ENCODE results near the gene MYO1B.
A peak's percentile ranks its signal among the peaks of the same experiment; 100 is the strongest.

Gene MYO1B

GRCh38 chr2:191245046-191245868 lies at the start of gene MYO1B:
Gene MYO1B (plus strand): TSS chr2:191245404. CDS start chr2:191276896, 31,492 bp downstream.
- DNase-seq: peak; percentile 53 to 73 (median 53)

GRCh38 chr2:191197096-191197495 lies 48.1 kb upstream of the MYO1B start:
- no peak for DNase-seq

- DNase-seq: no peak
Observed at GRCh38 chr2:191198271-191198670, 46.9 kb upstream of the MYO1B start.

GRCh38 chr2:191199929-191200512 lies 45.2 kb upstream of the MYO1B start:
- no peak for DNase-seq

- DNase-seq: no peak
Observed at GRCh38 chr2:191200910-191201309, 44.3 kb upstream of the MYO1B start.

GRCh38 chr2:191202209-191202721 lies 42.9 kb upstream of the MYO1B start:
- DNase-seq: peak; percentile 81 to 89 (median 88)

GRCh38 chr2:191202881-191203397 lies 42.3 kb upstream of the MYO1B start:
- peak; percentile 34 to 74 (median 51) for DNase-seq

GRCh38 chr2:191204433-191204832 lies 40.8 kb upstream of the MYO1B start:
- DNase-seq: peak; percentile 54 to 81 (median 67)

- DNase-seq: no peak
Observed at GRCh38 chr2:191206613-191207471, 38.4 kb upstream of the MYO1B start.

- no peak for DNase-seq
Observed at GRCh38 chr2:191209340-191209739, 35.9 kb upstream of the MYO1B start.

- DNase-seq: no peak
Observed at GRCh38 chr2:191212119-191212518, 33.1 kb upstream of the MYO1B start.

GRCh38 chr2:191213333-191213732 lies 31.9 kb upstream of the MYO1B start:
- no peak for DNase-seq

- no peak for DNase-seq
Observed at GRCh38 chr2:191215230-191215629, 30.0 kb upstream of the MYO1B start.

GRCh38 chr2:191215666-191216065 lies 29.5 kb upstream of the MYO1B start:
- DNase-seq: peak; percentile 24 to 48 (median 38)

GRCh38 chr2:191217580-191217979 lies 27.6 kb upstream of the MYO1B start:
- DNase-seq: peak; percentile 24 to 48 (median 33)

- DNase-seq: peak; percentile 78 to 84 (median 80)
Observed at GRCh38 chr2:191218292-191218898, 26.8 kb upstream of the MYO1B start.

- DNase-seq: no peak
Observed at GRCh38 chr2:191220671-191221070, 24.5 kb upstream of the MYO1B start.

GRCh38 chr2:191221666-191222065 lies 23.5 kb upstream of the MYO1B start:
- DNase-seq: no peak

GRCh38 chr2:191222507-191222906 lies 22.7 kb upstream of the MYO1B start:
- DNase-seq: no peak

GRCh38 chr2:191222952-191223351 lies 22.3 kb upstream of the MYO1B start:
- DNase-seq: no peak

- no peak for DNase-seq
Observed at GRCh38 chr2:191225126-191225525, 20.1 kb upstream of the MYO1B start.

GRCh38 chr2:191225690-191226089 lies 19.5 kb upstream of the MYO1B start:
- DNase-seq: no peak

Data from suppressor macrophage treated with lipopolysaccharide for 1 hour (primary cell).